ENCODE measurements around the gene GK. TPM values are rescaled to one million over a fixed set of nuclear protein-coding genes. Genes with fewer than 3 reads are reported as not detected.
"Not testable (repeated sequence)": the region's sequence is repeated elsewhere in the genome, so short reads cannot be mapped to it uniquely, and the experiment has no call there.

GK gene
- total RNA-seq, 1 donor from 2014 or later, result 2.4 TPM

DNA sequence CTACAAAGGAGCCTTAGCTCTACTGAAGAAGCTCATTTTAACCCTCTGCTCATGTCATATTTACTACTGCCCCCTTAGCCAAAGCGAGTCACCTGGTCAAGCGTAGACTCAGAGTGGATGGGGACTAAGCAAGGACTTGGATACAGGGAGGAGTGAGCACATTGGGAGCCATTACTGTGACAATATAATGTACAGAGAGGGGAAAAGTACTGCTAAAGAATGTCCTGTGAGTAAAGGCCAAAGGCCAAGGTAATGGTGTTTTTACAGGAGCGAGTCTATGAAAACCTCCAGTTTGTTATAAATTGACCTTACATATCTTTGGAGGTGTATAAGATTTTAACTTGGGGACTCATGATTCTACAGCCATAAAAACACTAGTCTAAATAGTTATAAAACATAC lies 10.6 kb upstream of the GK start:
- no peak overlapping the region for H3K27ac Mint-ChIP-seq (ENCODE audit: unreplicated experiment)
- DNase-seq (ENCODE audit: low spot score), result no peak
- H3K4me1 Mint-ChIP-seq (ENCODE audit: unreplicated experiment), result no peaks in the 10 kb centered on the region
- H3K36me3 Mint-ChIP-seq (ENCODE audit: low read depth, unreplicated experiment), result no peaks in the 10 kb centered on the region
- TF ChIP-seq, protein P1, sequence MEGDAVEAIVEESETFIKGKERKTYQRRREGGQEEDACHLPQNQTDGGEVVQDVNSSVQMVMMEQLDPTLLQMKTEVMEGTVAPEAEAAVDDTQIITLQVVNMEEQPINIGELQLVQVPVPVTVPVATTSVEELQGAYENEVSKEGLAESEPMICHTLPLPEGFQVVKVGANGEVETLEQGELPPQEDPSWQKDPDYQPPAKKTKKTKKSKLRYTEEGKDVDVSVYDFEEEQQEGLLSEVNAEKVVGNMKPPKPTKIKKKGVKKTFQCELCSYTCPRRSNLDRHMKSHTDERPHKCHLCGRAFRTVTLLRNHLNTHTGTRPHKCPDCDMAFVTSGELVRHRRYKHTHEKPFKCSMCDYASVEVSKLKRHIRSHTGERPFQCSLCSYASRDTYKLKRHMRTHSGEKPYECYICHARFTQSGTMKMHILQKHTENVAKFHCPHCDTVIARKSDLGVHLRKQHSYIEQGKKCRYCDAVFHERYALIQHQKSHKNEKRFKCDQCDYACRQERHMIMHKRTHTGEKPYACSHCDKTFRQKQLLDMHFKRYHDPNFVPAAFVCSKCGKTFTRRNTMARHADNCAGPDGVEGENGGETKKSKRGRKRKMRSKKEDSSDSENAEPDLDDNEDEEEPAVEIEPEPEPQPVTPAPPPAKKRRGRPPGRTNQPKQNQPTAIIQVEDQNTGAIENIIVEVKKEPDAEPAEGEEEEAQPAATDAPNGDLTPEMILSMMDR (IDR thresholded peaks at IDR 0.05; ENCODE audit: unreplicated experiment), result no peak
- H3K9me3 Mint-ChIP-seq (ENCODE audit: unreplicated experiment), result no peaks in the 10 kb centered on the region
- no peaks in the 10 kb centered on the region for H3K27me3 Mint-ChIP-seq (ENCODE audit: unreplicated experiment)
- H3K4me3 Mint-ChIP-seq (ENCODE audit: unreplicated experiment), result no peak overlapping the region

- no peaks in the 10 kb centered on the region for H3K4me1 Mint-ChIP-seq (ENCODE audit: unreplicated experiment)
- no peak for DNase-seq (ENCODE audit: low spot score)
- H3K27ac Mint-ChIP-seq (ENCODE audit: unreplicated experiment), result no peak overlapping the region
- TF ChIP-seq, protein P1 (IDR thresholded peaks at IDR 0.05; ENCODE audit: unreplicated experiment), result no peak
- no peak overlapping the region for H3K4me3 Mint-ChIP-seq (ENCODE audit: unreplicated experiment)
- no peaks in the 10 kb centered on the region for H3K36me3 Mint-ChIP-seq (ENCODE audit: low read depth, unreplicated experiment)
- no peaks in the 10 kb centered on the region for H3K9me3 Mint-ChIP-seq (ENCODE audit: unreplicated experiment)
- H3K27me3 Mint-ChIP-seq (ENCODE audit: unreplicated experiment), result no peaks in the 10 kb centered on the region
Measured at GRCh38 chrX:30643313-30643821, 9.9 kb upstream of the GK start.

DNA sequence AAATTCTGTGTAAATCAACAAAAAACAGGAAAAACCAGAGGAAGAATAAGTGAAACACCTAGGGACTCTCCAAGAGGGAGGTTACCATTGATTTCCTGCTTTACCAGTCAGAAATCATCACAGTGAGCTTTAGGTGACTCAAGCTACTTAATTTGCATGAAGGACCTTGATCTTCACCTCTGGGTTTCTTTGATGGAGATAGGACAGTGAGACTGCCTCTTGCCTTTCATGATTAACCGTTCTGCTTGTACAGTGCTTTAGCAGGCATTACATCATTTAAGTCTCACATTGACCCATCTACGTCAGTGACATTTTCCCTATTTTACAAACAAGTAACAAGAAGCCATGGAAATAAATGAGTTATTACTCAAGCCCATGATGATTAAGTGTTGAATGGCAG lies 3.4 kb upstream of the GK start:
- no peak for DNase-seq (ENCODE audit: low spot score)
- Mint-ChIP-seq H3K27ac (ENCODE audit: unreplicated experiment) (no peak overlapping the region), H3K4me3 (ENCODE audit: unreplicated experiment) (no peak overlapping the region), H3K9me3 (ENCODE audit: unreplicated experiment) (no peaks in the 10 kb centered on the region), H3K27me3 (ENCODE audit: unreplicated experiment) (no peaks in the 10 kb centered on the region), H3K4me1 (ENCODE audit: unreplicated experiment) (peaks cover 6% of the 10 kb centered on the region), H3K36me3 (ENCODE audit: low read depth, unreplicated experiment) (no peaks in the 10 kb centered on the region)
- TF ChIP-seq, protein P1 (IDR thresholded peaks at IDR 0.05; ENCODE audit: unreplicated experiment), result no peak

GRCh38 chrX:30652527-30653414 lies 452 bp upstream of the GK start:
- Mint-ChIP-seq H3K36me3 (ENCODE audit: low read depth, unreplicated experiment) (no peaks in the 10 kb centered on the region), H3K4me1 (ENCODE audit: unreplicated experiment) (peaks cover 6% of the 10 kb centered on the region), H3K27ac (ENCODE audit: unreplicated experiment) (peak overlapping the region; percentile 80), H3K27me3 (ENCODE audit: unreplicated experiment) (no peaks in the 10 kb centered on the region), H3K9me3 (ENCODE audit: unreplicated experiment) (no peaks in the 10 kb centered on the region), H3K4me3 (ENCODE audit: unreplicated experiment) (peak overlapping the region; percentile 88)
- TF ChIP-seq, protein P1 (IDR thresholded peaks at IDR 0.05; ENCODE audit: unreplicated experiment), result no peak
- DNase-seq (ENCODE audit: low spot score), result peak; percentile 87

- H3K9me3 Mint-ChIP-seq (ENCODE audit: unreplicated experiment); H3K27ac Mint-ChIP-seq (ENCODE audit: unreplicated experiment); H3K27me3 Mint-ChIP-seq (ENCODE audit: unreplicated experiment); DNase-seq (ENCODE audit: low spot score); H3K4me3 Mint-ChIP-seq (ENCODE audit: unreplicated experiment); H3K36me3 Mint-ChIP-seq (ENCODE audit: low read depth, unreplicated experiment); H3K4me1 Mint-ChIP-seq (ENCODE audit: unreplicated experiment): not testable (repeated sequence)
Measured at GRCh38 chrX:30654386-30654785, 1.2 kb downstream of the GK start.

All from endothelial cell (in vitro differentiated cells).